H1 (cell line): ENCODE results near the gene POU2AF3. TPM values are rescaled to one million over a fixed set of nuclear protein-coding genes. Genes with fewer than 3 reads are reported as not detected.

Source experiments
- CHD1 ChIP-seq: IDR thresholded peaks from 2 replicates; pipeline ENCODE4 v1.6.1; 2012; ENCODE audit warnings: low read depth, low read length, improper control_type of control experiment
- E2F6 ChIP-seq: IDR thresholded peaks from 2 replicates; pipeline ENCODE4 v1.6.1; 2012; ENCODE audit warnings: inconsistent platforms
- HDAC2 ChIP-seq, 2 experiments: fragments of 300-600 bp in 1 of 2; sonication (generic) in 1 of 2; IDR thresholded peaks; 2 replicates each; pipeline ENCODE4 v1.6.1; 2011 to 2012; ENCODE audit warnings: low read depth in 2 of 2, low read length in 2 of 2, mild to moderate bottlenecking in 2 of 2, moderate library complexity in 2 of 2, borderline replicate concordance in 1 of 2, inconsistent platforms in 1 of 2
- KDM1A ChIP-seq: fragments of 200-600, 300-600 bp; sonication (generic); IDR thresholded peaks from 2 replicates; pipeline ENCODE4 v1.7.1; 2016; ENCODE audit warnings: mild to moderate bottlenecking, low read length, borderline replicate concordance
- POLR2AphosphoS5 ChIP-seq: IDR thresholded peaks from 2 replicates; pipeline ENCODE4 v1.6.1; 2011; ENCODE audit warnings: low read depth, low read length
- TBP ChIP-seq: IDR thresholded peaks from 2 replicates; pipeline ENCODE4 v1.6.1; 2011; ENCODE audit warnings: low read depth, low read length, improper control_type of control experiment
- TEAD4 ChIP-seq: IDR thresholded peaks from 2 replicates; pipeline ENCODE4 v1.6.1; 2012; ENCODE audit warnings: low read depth, low read length, inconsistent platforms, mixed read lengths
- polyA plus RNA-seq, 7 experiments: library from polyadenylated mRNA; depleted of rRNA in 3 of 7; stranded (reverse) in 5 of 7; unstranded in 2 of 7; fragments of >200 nt in 5 of 7; fragments of 200-250 nt in 2 of 7; gene quantifications; 1 replicate in 5 of 7; 2 replicates in 1 of 7; 4 replicates in 1 of 7; pipeline versions ENCODE4 v1.2.1 to v1.2.3, GENCODE V29; 2011 to 2013; ENCODE audit warnings: missing spikeins in 2 of 7, mixed read lengths in 2 of 7
- total RNA-seq: library from RNA; stranded (reverse); fragmentation: NEBNext Ultra II Directional; extraction: Animal tissue kit (Norgen Biotek cat#: 25700); gene quantifications from 2 replicates; pipeline ENCODE4 v1.2.1, GENCODE V29; 2021
- TF ChIP-seq, protein P1 (sequence below): fragments of 300-600 bp; sonication (generic); IDR thresholded peaks from 2 replicates; pipeline ENCODE4 v1.7.1; 2012; ENCODE audit warnings: low read length, moderate library complexity, mild to moderate bottlenecking, inconsistent platforms; ENCODE audit not compliant: insufficient replicate concordance

POU2AF3 gene
- total and polyA plus RNA-seq, 2 of the 8 experiments (the other 6 are each of a cell fraction or from before 2014, with no cell fraction given) = 1.2 to 5.7 TPM

DNA sequence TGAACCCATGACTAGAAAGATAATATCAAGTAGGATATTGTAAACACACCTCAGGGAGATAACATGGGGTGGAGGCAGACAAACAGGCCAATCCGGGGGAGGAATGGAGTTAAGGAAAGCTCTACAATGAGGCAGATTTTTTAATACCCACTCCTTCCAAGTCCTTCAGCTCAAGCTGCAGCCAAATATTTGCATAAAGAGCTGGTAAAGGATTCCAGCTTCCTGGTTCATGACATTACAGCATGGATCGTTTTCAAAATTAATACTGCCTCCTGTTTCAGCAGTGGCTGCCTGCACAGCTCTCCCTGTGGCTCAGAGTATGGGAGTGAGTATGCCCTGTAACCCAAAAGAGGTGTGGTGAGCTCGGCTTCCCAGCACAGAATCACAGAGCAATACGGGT lies 5.1 kb downstream of the POU2AF3 start (continued):
- TF ChIP-seq, protein P1, sequence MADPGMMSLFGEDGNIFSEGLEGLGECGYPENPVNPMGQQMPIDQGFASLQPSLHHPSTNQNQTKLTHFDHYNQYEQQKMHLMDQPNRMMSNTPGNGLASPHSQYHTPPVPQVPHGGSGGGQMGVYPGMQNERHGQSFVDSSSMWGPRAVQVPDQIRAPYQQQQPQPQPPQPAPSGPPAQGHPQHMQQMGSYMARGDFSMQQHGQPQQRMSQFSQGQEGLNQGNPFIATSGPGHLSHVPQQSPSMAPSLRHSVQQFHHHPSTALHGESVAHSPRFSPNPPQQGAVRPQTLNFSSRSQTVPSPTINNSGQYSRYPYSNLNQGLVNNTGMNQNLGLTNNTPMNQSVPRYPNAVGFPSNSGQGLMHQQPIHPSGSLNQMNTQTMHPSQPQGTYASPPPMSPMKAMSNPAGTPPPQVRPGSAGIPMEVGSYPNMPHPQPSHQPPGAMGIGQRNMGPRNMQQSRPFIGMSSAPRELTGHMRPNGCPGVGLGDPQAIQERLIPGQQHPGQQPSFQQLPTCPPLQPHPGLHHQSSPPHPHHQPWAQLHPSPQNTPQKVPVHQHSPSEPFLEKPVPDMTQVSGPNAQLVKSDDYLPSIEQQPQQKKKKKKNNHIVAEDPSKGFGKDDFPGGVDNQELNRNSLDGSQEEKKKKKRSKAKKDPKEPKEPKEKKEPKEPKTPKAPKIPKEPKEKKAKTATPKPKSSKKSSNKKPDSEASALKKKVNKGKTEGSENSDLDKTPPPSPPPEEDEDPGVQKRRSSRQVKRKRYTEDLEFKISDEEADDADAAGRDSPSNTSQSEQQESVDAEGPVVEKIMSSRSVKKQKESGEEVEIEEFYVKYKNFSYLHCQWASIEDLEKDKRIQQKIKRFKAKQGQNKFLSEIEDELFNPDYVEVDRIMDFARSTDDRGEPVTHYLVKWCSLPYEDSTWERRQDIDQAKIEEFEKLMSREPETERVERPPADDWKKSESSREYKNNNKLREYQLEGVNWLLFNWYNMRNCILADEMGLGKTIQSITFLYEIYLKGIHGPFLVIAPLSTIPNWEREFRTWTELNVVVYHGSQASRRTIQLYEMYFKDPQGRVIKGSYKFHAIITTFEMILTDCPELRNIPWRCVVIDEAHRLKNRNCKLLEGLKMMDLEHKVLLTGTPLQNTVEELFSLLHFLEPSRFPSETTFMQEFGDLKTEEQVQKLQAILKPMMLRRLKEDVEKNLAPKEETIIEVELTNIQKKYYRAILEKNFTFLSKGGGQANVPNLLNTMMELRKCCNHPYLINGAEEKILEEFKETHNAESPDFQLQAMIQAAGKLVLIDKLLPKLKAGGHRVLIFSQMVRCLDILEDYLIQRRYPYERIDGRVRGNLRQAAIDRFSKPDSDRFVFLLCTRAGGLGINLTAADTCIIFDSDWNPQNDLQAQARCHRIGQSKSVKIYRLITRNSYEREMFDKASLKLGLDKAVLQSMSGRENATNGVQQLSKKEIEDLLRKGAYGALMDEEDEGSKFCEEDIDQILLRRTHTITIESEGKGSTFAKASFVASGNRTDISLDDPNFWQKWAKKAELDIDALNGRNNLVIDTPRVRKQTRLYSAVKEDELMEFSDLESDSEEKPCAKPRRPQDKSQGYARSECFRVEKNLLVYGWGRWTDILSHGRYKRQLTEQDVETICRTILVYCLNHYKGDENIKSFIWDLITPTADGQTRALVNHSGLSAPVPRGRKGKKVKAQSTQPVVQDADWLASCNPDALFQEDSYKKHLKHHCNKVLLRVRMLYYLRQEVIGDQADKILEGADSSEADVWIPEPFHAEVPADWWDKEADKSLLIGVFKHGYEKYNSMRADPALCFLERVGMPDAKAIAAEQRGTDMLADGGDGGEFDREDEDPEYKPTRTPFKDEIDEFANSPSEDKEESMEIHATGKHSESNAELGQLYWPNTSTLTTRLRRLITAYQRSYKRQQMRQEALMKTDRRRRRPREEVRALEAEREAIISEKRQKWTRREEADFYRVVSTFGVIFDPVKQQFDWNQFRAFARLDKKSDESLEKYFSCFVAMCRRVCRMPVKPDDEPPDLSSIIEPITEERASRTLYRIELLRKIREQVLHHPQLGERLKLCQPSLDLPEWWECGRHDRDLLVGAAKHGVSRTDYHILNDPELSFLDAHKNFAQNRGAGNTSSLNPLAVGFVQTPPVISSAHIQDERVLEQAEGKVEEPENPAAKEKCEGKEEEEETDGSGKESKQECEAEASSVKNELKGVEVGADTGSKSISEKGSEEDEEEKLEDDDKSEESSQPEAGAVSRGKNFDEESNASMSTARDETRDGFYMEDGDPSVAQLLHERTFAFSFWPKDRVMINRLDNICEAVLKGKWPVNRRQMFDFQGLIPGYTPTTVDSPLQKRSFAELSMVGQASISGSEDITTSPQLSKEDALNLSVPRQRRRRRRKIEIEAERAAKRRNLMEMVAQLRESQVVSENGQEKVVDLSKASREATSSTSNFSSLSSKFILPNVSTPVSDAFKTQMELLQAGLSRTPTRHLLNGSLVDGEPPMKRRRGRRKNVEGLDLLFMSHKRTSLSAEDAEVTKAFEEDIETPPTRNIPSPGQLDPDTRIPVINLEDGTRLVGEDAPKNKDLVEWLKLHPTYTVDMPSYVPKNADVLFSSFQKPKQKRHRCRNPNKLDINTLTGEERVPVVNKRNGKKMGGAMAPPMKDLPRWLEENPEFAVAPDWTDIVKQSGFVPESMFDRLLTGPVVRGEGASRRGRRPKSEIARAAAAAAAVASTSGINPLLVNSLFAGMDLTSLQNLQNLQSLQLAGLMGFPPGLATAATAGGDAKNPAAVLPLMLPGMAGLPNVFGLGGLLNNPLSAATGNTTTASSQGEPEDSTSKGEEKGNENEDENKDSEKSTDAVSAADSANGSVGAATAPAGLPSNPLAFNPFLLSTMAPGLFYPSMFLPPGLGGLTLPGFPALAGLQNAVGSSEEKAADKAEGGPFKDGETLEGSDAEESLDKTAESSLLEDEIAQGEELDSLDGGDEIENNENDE = no peak
- TF ChIP-seq TEAD4 = no peak
- TF ChIP-seq HDAC2 (IDR thresholded peaks at IDR 0.05; ENCODE audit: borderline replicate concordance in 1 of 2, low read depth in 2 of 2, low read length in 2 of 2) = no peak
- no peak for TF ChIP-seq CHD1
- no peak for TF ChIP-seq KDM1A
- TF ChIP-seq POLR2AphosphoS5 = no peak
- no peak for TF ChIP-seq TBP
- TF ChIP-seq E2F6 = no peak
